ENCODE measurements around the gene TAS1R2. TPM values are rescaled to one million over a fixed set of nuclear protein-coding genes. Genes with fewer than 3 reads are reported as not detected.

TAS1R2 gene
- total and polyA plus RNA-seq, 4 donors, result not detected

DNA sequence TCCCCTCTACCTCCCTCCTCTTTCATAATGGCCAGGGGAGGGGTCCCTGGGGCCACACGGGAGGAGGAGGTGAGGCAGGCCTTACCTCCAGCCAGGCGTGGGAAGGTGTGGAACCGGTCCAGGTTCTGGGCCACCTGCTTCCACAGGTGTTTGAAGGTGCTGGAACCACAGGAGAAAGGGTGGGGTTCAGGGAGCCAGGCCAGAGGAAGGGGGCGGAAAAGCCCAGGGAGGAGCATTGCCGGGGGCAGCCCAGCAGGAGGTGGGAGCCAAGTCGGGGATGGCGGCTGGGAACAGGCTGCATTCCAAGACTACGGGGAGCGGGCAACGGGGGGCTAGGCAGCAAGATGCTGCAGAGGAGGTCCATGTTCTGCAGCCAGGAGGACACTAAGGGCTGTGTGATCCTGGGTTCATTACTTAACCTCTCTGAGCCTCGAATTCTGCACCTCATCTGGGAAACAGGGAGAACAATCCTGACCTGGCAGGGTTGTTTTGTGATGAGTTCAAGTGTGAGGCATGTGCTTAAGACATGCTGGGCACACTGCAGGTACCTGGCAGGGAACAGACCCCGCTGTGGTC lies 19.8 kb upstream of the TAS1R2 start:
- Histone ChIP-seq H3K4me3 (ENCODE audit: low read depth, low read length) (no peak overlapping the region), H3K27ac (ENCODE audit: low read depth, low read length) (no peak overlapping the region), H3K4me1 (ENCODE audit: control insufficient read depth, insufficient read depth, low read length) (peaks cover 40% of the 10 kb centered on the region), H3K27me3 (ENCODE audit: control insufficient read depth, insufficient read depth, low read length) (no peaks in the 10 kb centered on the region), H3K9me3 (ENCODE audit: control insufficient read depth, insufficient read depth, low read length) (no peaks in the 10 kb centered on the region), H3K36me3 (ENCODE audit: control insufficient read depth, insufficient read depth, low read length) (peaks cover 79% of the 10 kb centered on the region)
- WGBS (ENCODE audit: insufficient coverage), result 55% methylated on average over 10 of the region's 12 CpGs
- DNase-seq (ENCODE audit: low read depth in 4 of 6, low spot score in 6 of 6), result no peak

DNA sequence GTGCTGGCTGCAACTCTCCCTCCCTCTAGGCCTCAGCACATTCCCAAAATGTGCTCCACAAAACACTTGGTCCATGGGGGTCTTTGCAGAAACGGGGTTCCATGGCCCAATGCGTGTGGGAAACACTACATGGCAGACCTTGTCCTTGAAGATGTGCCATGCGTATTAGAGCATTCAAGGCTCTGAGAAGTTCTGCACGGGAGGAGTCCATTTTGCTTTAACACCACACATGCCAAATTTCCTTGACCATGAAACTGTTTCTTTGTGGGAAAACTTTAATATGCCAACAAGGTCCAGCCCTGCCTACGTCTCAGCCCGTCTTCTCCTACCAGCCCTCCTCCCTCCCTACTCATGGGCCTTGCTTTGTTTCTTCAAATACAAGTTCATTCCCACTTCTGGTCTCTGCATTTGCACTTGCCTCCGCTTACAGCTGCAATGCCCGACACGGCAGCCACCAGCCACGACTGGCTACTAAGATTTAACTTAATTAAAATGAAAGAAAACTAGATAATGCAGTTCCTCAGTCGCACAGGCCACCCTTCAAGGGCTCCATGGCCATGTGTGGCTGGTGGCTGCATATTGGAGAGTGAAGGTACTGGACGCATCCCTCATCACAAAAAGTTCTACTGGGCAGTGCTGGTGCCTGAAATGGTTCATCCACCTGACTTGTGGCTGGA lies 19.2 kb upstream of the TAS1R2 start:
- H3K27me3 ChIP-seq (ENCODE audit: control insufficient read depth, insufficient read depth, low read length), result no peaks in the 10 kb centered on the region
- H3K9me3 ChIP-seq (ENCODE audit: control insufficient read depth, insufficient read depth, low read length), result no peaks in the 10 kb centered on the region
- no peak for DNase-seq (ENCODE audit: low read depth in 4 of 6, low spot score in 6 of 6)
- WGBS (ENCODE audit: insufficient coverage), result 49% methylated on average over 6 of the region's 12 CpGs
- peaks cover 34% of the 10 kb centered on the region for H3K4me1 ChIP-seq (ENCODE audit: control insufficient read depth, insufficient read depth, low read length)
- peaks cover 84% of the 10 kb centered on the region for H3K36me3 ChIP-seq (ENCODE audit: control insufficient read depth, insufficient read depth, low read length)
- no peak overlapping the region for H3K27ac ChIP-seq (ENCODE audit: low read depth, low read length)
- H3K4me3 ChIP-seq (ENCODE audit: low read depth, low read length), result no peak overlapping the region

DNA sequence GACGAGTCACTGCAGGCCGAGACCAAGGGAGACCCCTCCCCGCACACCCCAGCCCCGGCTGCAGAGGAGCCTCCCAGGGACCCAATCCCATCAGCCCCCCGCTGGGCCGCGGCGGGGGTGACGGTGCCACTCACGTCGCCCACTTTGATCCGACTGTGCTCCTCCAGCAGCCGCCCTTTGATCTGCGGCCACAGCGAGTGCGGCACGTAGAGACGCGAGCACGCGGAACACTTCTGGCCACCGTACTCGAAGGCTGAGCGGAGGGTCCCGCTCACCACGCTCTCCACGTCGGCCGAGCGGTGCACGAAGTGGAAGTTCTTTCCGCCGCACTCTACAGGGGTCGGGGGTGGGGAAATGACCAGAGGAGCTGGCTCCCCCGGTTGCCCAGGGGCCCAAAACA lies 17.8 kb upstream of the TAS1R2 start:
- peaks cover 26% of the 10 kb centered on the region for H3K4me1 ChIP-seq (ENCODE audit: control insufficient read depth, insufficient read depth, low read length)
- no peak overlapping the region for H3K27ac ChIP-seq (ENCODE audit: low read depth, low read length)
- H3K4me3 ChIP-seq (ENCODE audit: low read depth, low read length), result no peak overlapping the region
- H3K27me3 ChIP-seq (ENCODE audit: control insufficient read depth, insufficient read depth, low read length), result no peaks in the 10 kb centered on the region
- H3K9me3 ChIP-seq (ENCODE audit: control insufficient read depth, insufficient read depth, low read length), result no peaks in the 10 kb centered on the region
- WGBS (ENCODE audit: insufficient coverage), result 84% methylated on average over 33 of the region's 35 CpGs
- H3K36me3 ChIP-seq (ENCODE audit: control insufficient read depth, insufficient read depth, low read length), result peaks cover 81% of the 10 kb centered on the region
- DNase-seq (ENCODE audit: low read depth in 4 of 6, low spot score in 6 of 6), result no peak

DNA sequence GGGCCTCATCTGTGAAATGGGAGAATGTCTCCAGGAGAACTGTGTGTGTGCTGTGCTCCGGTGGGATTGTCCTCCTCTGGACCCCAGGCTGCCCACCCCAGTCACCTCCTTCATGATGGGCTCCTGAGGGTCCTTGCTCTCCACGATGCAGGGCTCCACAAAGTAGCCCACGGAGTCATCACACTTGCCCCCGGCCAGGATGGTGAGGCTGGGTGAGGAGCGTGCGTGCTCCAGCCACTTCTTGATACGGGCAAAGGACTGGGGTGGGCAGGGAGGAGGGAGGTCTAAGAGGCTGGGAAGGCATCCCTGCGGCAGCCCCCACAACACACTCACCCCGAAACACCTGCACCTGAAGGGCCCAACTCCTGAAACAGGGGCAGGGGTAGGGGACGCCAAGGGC lies 16.8 kb upstream of the TAS1R2 start:
- Histone ChIP-seq H3K27me3 (ENCODE audit: control insufficient read depth, insufficient read depth, low read length) (no peaks in the 10 kb centered on the region), H3K9me3 (ENCODE audit: control insufficient read depth, insufficient read depth, low read length) (no peaks in the 10 kb centered on the region), H3K4me3 (ENCODE audit: low read depth, low read length) (no peak overlapping the region), H3K27ac (ENCODE audit: low read depth, low read length) (no peak overlapping the region), H3K4me1 (ENCODE audit: control insufficient read depth, insufficient read depth, low read length) (peaks cover 19% of the 10 kb centered on the region), H3K36me3 (ENCODE audit: control insufficient read depth, insufficient read depth, low read length) (peaks cover 80% of the 10 kb centered on the region)
- no peak for DNase-seq (ENCODE audit: low read depth in 4 of 6, low spot score in 6 of 6)
- 81% methylated on average over 6 of the region's 10 CpGs for WGBS (ENCODE audit: insufficient coverage)

DNA sequence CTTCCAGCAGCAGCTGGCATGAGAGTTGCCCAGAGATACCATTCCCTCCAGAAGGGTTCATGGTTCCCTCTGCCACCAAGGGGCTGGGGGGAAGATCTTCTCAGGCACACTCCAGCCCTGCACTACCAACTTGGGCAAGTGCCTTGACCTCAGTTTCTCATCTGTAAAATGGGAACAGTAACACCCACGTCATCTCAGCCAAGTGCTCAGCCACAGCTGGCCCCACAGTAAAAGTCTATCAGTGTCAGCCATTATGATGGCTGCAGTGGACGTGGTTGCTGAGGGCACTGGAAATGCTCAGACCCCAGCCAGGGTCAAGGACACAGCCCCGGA lies 16.3 kb upstream of the TAS1R2 start:
- no peaks in the 10 kb centered on the region for H3K9me3 ChIP-seq (ENCODE audit: control insufficient read depth, insufficient read depth, low read length)
- peaks cover 76% of the 10 kb centered on the region for H3K36me3 ChIP-seq (ENCODE audit: control insufficient read depth, insufficient read depth, low read length)
- peaks cover 19% of the 10 kb centered on the region for H3K4me1 ChIP-seq (ENCODE audit: control insufficient read depth, insufficient read depth, low read length)
- no peak overlapping the region for H3K27ac ChIP-seq (ENCODE audit: low read depth, low read length)
- H3K4me3 ChIP-seq (ENCODE audit: low read depth, low read length), result no peak overlapping the region
- 92% methylated on average over 3 of the region's 3 CpGs for WGBS (ENCODE audit: insufficient coverage)
- H3K27me3 ChIP-seq (ENCODE audit: control insufficient read depth, insufficient read depth, low read length), result no peaks in the 10 kb centered on the region
- DNase-seq (ENCODE audit: low read depth in 4 of 6, low spot score in 6 of 6), result no peak

DNA sequence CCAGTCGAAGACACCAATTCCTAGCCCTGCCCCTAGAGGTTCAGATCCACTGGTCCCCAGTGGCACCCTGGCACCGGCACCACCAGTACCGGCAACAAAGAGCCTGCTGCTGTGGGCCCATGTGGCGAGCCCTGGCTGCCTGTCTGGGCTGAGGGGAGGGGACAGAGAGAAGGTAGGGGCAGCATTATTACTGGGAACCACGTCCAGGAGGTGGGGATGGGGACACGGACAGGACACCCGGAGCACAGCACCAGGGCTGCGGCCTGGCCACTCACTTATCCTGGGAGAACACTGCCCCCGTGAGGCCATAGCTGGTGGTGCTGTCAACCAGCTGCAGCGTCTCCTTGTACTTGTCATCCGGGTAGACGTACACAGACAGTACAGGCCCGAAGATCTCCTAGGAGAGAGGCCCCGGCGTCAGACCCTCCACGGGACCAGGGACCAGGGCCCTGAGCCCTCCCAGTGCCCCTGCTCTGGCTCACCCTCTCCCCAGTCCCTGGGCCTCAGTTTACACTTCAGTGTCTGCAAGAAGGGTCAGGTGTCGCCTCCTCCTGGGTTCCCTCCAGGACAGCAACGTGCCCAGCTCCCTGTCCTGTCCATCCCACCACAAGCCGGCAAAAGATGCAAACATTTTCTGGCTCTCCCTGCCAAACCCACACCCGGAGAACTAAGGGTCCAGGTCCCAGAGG lies 15.8 kb upstream of the TAS1R2 start:
- H3K4me3 ChIP-seq (ENCODE audit: low read depth, low read length), result no peak overlapping the region
- peaks cover 16% of the 10 kb centered on the region for H3K4me1 ChIP-seq (ENCODE audit: control insufficient read depth, insufficient read depth, low read length)
- peak; percentile 46 to 91 (median 64) for DNase-seq (ENCODE audit: low read depth in 4 of 6, low spot score in 6 of 6)
- no peaks in the 10 kb centered on the region for H3K27me3 ChIP-seq (ENCODE audit: control insufficient read depth, insufficient read depth, low read length)
- no peaks in the 10 kb centered on the region for H3K9me3 ChIP-seq (ENCODE audit: control insufficient read depth, insufficient read depth, low read length)
- H3K36me3 ChIP-seq (ENCODE audit: control insufficient read depth, insufficient read depth, low read length), result peaks cover 73% of the 10 kb centered on the region
- H3K27ac ChIP-seq (ENCODE audit: low read depth, low read length), result no peak overlapping the region
- WGBS (ENCODE audit: insufficient coverage), result 33% methylated on average over 20 of the region's 20 CpGs

DNA sequence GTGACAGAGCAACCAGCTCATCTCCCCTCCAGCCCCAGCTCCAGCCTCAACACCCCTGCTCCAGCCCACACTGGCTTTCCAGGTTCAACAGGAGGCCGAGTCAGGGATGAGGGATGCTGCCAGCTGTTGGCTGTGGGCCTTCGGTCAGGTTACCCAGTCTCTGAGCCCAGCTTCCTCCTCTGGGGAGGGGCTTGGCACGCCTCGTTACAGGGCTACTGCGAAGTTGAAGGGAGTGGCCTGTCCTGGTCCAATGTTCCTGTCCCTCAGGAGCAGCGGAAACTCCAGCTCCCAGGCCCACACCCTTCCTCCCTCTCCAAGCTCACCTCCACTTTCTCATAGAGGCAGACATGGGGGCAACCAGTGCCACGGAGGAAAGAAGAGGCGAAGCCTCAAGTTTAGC lies 15.1 kb upstream of the TAS1R2 start:
- Histone ChIP-seq H3K27me3 (ENCODE audit: control insufficient read depth, insufficient read depth, low read length) (no peaks in the 10 kb centered on the region), H3K4me1 (ENCODE audit: control insufficient read depth, insufficient read depth, low read length) (peaks cover 10% of the 10 kb centered on the region), H3K4me3 (ENCODE audit: low read depth, low read length) (no peak overlapping the region), H3K9me3 (ENCODE audit: control insufficient read depth, insufficient read depth, low read length) (no peaks in the 10 kb centered on the region), H3K36me3 (ENCODE audit: control insufficient read depth, insufficient read depth, low read length) (peaks cover 66% of the 10 kb centered on the region), H3K27ac (ENCODE audit: low read depth, low read length) (no peak overlapping the region)
- 86% methylated on average over 8 of the region's 8 CpGs for WGBS (ENCODE audit: insufficient coverage)
- no peak for DNase-seq (ENCODE audit: low read depth in 4 of 6, low spot score in 6 of 6)

DNA sequence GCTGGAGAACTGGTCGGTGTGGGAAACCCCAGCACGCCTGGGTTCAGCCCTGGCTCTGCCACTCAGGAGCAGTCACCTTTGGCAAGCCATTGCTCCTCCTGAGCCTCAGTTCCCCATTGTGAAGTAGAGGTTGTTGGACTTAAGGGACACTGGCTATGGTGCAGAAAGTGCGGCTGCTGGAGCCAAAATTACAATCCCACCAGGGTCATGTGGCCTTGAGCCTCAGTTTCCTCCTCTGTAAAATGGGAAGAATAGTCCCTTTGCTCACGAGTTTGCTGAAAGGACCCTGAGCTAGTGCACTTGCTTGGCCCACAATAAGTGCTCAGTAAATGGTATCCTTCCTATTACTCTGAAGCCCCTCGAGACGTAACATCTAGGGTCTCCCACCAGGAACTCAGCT lies 14.6 kb upstream of the TAS1R2 start:
- Histone ChIP-seq H3K27ac (ENCODE audit: low read depth, low read length) (no peak overlapping the region), H3K9me3 (ENCODE audit: control insufficient read depth, insufficient read depth, low read length) (no peaks in the 10 kb centered on the region), H3K4me1 (ENCODE audit: control insufficient read depth, insufficient read depth, low read length) (peaks cover 12% of the 10 kb centered on the region), H3K36me3 (ENCODE audit: control insufficient read depth, insufficient read depth, low read length) (peaks cover 62% of the 10 kb centered on the region), H3K27me3 (ENCODE audit: control insufficient read depth, insufficient read depth, low read length) (no peaks in the 10 kb centered on the region), H3K4me3 (ENCODE audit: low read depth, low read length) (no peak overlapping the region)
- no peak for DNase-seq (ENCODE audit: low read depth in 4 of 6, low spot score in 6 of 6)
- WGBS (ENCODE audit: insufficient coverage), result 97% methylated on average over 5 of the region's 6 CpGs

DNA sequence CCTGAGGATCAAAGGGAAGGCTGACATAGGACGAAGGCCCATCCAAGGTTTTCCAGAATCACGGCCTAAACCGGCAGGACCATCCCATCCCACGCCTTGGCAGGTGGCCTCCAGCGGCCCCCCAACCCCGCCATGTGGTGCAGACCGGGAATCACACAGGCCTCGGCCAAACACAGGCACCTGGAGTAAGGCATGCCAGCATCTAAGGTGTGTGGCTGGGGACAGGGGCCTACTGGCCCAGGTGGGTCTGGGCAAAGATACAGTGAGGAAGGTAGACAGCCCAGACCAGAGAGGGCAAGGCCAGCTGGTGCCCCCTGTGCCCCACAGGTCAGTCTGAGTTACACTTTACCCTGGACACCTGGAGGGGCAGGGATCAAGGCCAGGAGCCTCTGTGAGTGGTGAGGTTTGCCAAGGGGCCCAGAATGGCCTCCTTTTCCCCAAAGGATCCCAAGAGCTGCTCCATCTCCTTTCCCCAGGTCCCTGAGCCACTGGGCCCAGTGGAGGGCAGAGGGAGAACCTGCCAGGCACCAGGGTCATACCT lies 12.7 kb upstream of the TAS1R2 start:
- Histone ChIP-seq H3K36me3 (ENCODE audit: control insufficient read depth, insufficient read depth, low read length) (peaks cover 49% of the 10 kb centered on the region), H3K27me3 (ENCODE audit: control insufficient read depth, insufficient read depth, low read length) (no peaks in the 10 kb centered on the region), H3K4me3 (ENCODE audit: low read depth, low read length) (no peak overlapping the region), H3K27ac (ENCODE audit: low read depth, low read length) (no peak overlapping the region), H3K4me1 (ENCODE audit: control insufficient read depth, insufficient read depth, low read length) (peaks cover 17% of the 10 kb centered on the region), H3K9me3 (ENCODE audit: control insufficient read depth, insufficient read depth, low read length) (no peaks in the 10 kb centered on the region)
- DNase-seq (ENCODE audit: low read depth in 4 of 6, low spot score in 6 of 6), result no peak
- 84% methylated on average over 8 of the region's 8 CpGs for WGBS (ENCODE audit: insufficient coverage)

All from spinal cord (tissue), 10 donors.